ENCODE results near the gene ADAMTS7. TPM values are rescaled to one million over a fixed set of nuclear protein-coding genes. Genes with fewer than 3 reads are reported as not detected.
"Not testable (repeated sequence)": the region's sequence is repeated elsewhere in the genome, so short reads cannot be mapped to it uniquely, and the experiment has no call there.

ADAMTS7 gene
- total and polyA plus RNA-seq, 2 donors (not counting 3 experiments of a cell fraction or from before 2014, with no cell fraction given) = 49.6 to 64.7 TPM

GRCh38 chr15:78795043-78795442, 16.2 kb downstream of the ADAMTS7 start:
- Histone ChIP-seq H2AFZ (ENCODE audit: low read depth, low read length) (no peak overlapping the region), H3K9ac (replicated peaks; ENCODE audit: extremely low read depth, insufficient read depth, low read length) (no peak overlapping the region), H3K9me1 (replicated peaks; ENCODE audit: control insufficient read depth, extremely low read depth, insufficient read depth, low read length) (no peaks in the 10 kb centered on the region), H3K27me3 (ENCODE audit: control insufficient read depth in 2 of 2, insufficient read depth in 2 of 2, low read length in 2 of 2) (no peaks in the 10 kb centered on the region), H3K9me3 (replicated peaks; ENCODE audit: control insufficient read depth, insufficient read depth, low read length) (no peaks in the 10 kb centered on the region), H3K27ac (ENCODE audit: insufficient read depth, low read depth, low read length) (no peak overlapping the region), H3K4me1 (ENCODE audit: control insufficient read depth, extremely low read depth, insufficient read depth, low read length) (no peaks in the 10 kb centered on the region), H3K36me3 (ENCODE audit: control insufficient read depth in 2 of 2, extremely low read depth in 1 of 2, insufficient read depth in 2 of 2, low read length in 2 of 2) (peaks cover 0 to 22% of the 10 kb centered on the region in 2 experiments), H3K79me2 (ENCODE audit: control insufficient read depth, insufficient read depth, low read length) (no peaks in the 10 kb centered on the region), H4K20me1 (replicated peaks; ENCODE audit: control insufficient read depth, extremely low read depth, insufficient read depth, low read length) (no peaks in the 10 kb centered on the region), H3K4me3 (replicated peaks in 1 of 3; ENCODE audit: insufficient read depth in 1 of 3, low read depth in 1 of 3, low read length in 3 of 3) (no peak overlapping the region), H3K4me2 (ENCODE audit: insufficient read depth, low read length) (no peak overlapping the region)
- no peak for DNase-seq (ENCODE audit: low read depth, low spot score)
- no TSS peak for BruUV-seq (replicated peaks)
- TF ChIP-seq MYC (IDR thresholded peaks at IDR 0.05; ENCODE audit: low read depth, low read length) (no peak), POLR2A (IDR thresholded peaks at IDR 0.05; ENCODE audit: low read depth, low read length) (no peak), JUN (IDR thresholded peaks at IDR 0.05; ENCODE audit: borderline replicate concordance, insufficient read depth, insufficient read length, low read depth) (no peak)
- TF ChIP-seq, protein P1, sequence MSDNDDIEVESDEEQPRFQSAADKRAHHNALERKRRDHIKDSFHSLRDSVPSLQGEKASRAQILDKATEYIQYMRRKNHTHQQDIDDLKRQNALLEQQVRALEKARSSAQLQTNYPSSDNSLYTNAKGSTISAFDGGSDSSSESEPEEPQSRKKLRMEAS (IDR thresholded peaks at IDR 0.05; ENCODE audit: insufficient read depth, insufficient read length) = no peak
- no peak for FAIRE-seq
- POLR2A ChIA-PET = no interaction called here
- intact Hi-C loops (cut with micrococcal nuclease) = no loop called here
- CTCF ChIA-PET = no interaction called here
- dilution Hi-C loops (cut with MboI; ENCODE audit: extremely low pct_ligation_motif_present, low sequenced_read_pairs) = no loop called here

- H2AFZ ChIP-seq (ENCODE audit: low read depth, low read length) = not testable (repeated sequence)
These were observed 16.8 kb downstream of the ADAMTS7 start for GRCh38 chr15:78794446-78794845.

More at GRCh38 chr15:78794446-78794845, 16.8 kb downstream of the ADAMTS7 start:
- H4K20me1 ChIP-seq (replicated peaks; ENCODE audit: control insufficient read depth, extremely low read depth, insufficient read depth, low read length); BruUV-seq (replicated peaks); H3K4me3 ChIP-seq (replicated peaks in 1 of 3; ENCODE audit: insufficient read depth in 1 of 3, low read depth in 1 of 3, low read length in 3 of 3); H3K9me1 ChIP-seq (replicated peaks; ENCODE audit: control insufficient read depth, extremely low read depth, insufficient read depth, low read length); H3K27ac ChIP-seq (ENCODE audit: insufficient read depth, low read depth, low read length); dilution Hi-C loops (cut with MboI; ENCODE audit: extremely low pct_ligation_motif_present, low sequenced_read_pairs); H3K27me3 ChIP-seq (ENCODE audit: control insufficient read depth in 2 of 2, insufficient read depth in 2 of 2, low read length in 2 of 2); H3K4me2 ChIP-seq (ENCODE audit: insufficient read depth, low read length); intact Hi-C loops (cut with micrococcal nuclease); H3K4me1 ChIP-seq (ENCODE audit: control insufficient read depth, extremely low read depth, insufficient read depth, low read length); DNase-seq (ENCODE audit: low read depth, low spot score); H3K79me2 ChIP-seq (ENCODE audit: control insufficient read depth, insufficient read depth, low read length); POLR2A ChIA-PET; CTCF ChIA-PET; H3K9ac ChIP-seq (replicated peaks; ENCODE audit: extremely low read depth, insufficient read depth, low read length); H3K9me3 ChIP-seq (replicated peaks; ENCODE audit: control insufficient read depth, insufficient read depth, low read length); FAIRE-seq: not testable (repeated sequence)
- peaks cover 0 to 22% of the 10 kb centered on the region in 2 experiments for H3K36me3 ChIP-seq (ENCODE audit: control insufficient read depth in 2 of 2, extremely low read depth in 1 of 2, insufficient read depth in 2 of 2, low read length in 2 of 2)

Measured in endothelial cell of umbilical vein (primary cell).